Measurements from ENCODE around the gene CAMSAP1. TPM values are rescaled to one million over a fixed set of nuclear protein-coding genes. Genes with fewer than 3 reads are reported as not detected.
"Not testable (repeated sequence)": the region's sequence is repeated elsewhere in the genome, so short reads cannot be mapped to it uniquely, and the experiment has no call there.

Gene CAMSAP1
- total and polyA plus RNA-seq, 4 donors = 41.7 to 58.8 (median 45.0) TPM

DNA sequence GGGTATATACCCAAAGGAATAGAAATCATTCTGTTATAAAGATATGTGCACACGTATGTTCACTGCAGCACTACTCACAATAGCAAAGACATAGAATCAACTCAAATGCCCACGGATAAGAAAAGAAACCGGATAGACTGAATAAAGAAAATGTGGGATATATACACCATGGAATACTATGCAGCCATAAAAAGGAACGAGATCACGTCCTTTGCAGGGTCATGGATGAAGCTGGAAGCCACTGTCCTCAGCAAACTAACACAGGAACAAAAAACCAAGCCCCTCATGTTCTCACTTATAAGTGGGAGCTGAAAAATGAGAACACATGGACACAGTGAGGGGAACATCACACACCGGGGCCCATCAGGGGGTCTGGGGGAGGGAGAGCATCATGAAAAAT, 36.3 kb upstream of the CAMSAP1 start:
- WGBS (ENCODE audit: insufficient coverage) = no CpG with 5 or more reads among the region's 6 CpGs
- peaks cover 83% of the 10 kb centered on the region for H3K36me3 ChIP-seq (ENCODE audit: control insufficient read depth, insufficient read depth, low read length)
- H3K9me3 ChIP-seq (ENCODE audit: control insufficient read depth, insufficient read depth, low read length); DNase-seq (ENCODE audit: low read depth in 4 of 6, low spot score in 6 of 6); H3K4me3 ChIP-seq (ENCODE audit: low read depth, low read length); H3K27ac ChIP-seq (ENCODE audit: low read depth, low read length); H3K4me1 ChIP-seq (ENCODE audit: control insufficient read depth, insufficient read depth, low read length); H3K27me3 ChIP-seq (ENCODE audit: control insufficient read depth, insufficient read depth, low read length): not testable (repeated sequence)

DNA sequence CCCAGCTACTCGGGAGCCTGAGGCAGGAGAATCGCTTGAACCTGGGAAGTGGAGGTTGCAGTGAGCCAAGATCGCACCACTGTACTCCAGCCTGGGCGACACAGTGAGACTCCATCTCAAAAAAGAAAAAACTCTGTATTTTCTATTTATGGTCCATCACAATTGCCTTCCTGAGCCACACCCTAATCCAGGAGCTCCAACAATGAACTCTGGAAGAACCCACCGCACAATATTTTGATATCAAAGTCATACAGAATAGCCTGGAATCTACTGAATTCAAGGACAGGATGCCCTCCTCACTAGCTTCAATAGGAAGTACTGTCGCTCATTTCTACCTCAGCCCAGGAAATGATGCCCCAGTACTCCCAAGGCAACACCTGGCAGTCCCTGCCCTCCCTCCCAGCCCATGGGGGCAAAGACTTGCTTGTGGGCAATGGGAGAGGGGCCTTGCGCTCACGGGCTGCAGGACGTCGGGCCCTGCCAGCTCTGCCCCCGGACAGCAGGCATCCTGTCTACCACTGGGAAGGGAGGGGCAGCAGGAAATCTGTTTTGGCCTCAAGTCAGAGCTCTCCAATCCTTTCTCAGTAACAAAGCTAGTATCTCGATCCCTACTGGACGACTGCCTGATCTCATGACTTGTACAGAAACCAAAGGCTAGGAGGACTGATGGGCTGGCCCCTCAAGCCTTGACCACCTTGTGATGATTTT, 34.1 kb upstream of the CAMSAP1 start:
- Histone ChIP-seq H3K4me3 (ENCODE audit: low read depth, low read length) (no peak overlapping the region), H3K36me3 (ENCODE audit: control insufficient read depth, insufficient read depth, low read length) (peaks cover 85% of the 10 kb centered on the region), H3K27ac (ENCODE audit: low read depth, low read length) (no peak overlapping the region), H3K9me3 (ENCODE audit: control insufficient read depth, insufficient read depth, low read length) (no peaks in the 10 kb centered on the region), H3K27me3 (ENCODE audit: control insufficient read depth, insufficient read depth, low read length) (no peaks in the 10 kb centered on the region), H3K4me1 (ENCODE audit: control insufficient read depth, insufficient read depth, low read length) (no peaks in the 10 kb centered on the region)
- 98% methylated on average over 11 of the region's 13 CpGs for WGBS (ENCODE audit: insufficient coverage)
- no peak for DNase-seq (ENCODE audit: low read depth in 4 of 6, low spot score in 6 of 6)

DNA sequence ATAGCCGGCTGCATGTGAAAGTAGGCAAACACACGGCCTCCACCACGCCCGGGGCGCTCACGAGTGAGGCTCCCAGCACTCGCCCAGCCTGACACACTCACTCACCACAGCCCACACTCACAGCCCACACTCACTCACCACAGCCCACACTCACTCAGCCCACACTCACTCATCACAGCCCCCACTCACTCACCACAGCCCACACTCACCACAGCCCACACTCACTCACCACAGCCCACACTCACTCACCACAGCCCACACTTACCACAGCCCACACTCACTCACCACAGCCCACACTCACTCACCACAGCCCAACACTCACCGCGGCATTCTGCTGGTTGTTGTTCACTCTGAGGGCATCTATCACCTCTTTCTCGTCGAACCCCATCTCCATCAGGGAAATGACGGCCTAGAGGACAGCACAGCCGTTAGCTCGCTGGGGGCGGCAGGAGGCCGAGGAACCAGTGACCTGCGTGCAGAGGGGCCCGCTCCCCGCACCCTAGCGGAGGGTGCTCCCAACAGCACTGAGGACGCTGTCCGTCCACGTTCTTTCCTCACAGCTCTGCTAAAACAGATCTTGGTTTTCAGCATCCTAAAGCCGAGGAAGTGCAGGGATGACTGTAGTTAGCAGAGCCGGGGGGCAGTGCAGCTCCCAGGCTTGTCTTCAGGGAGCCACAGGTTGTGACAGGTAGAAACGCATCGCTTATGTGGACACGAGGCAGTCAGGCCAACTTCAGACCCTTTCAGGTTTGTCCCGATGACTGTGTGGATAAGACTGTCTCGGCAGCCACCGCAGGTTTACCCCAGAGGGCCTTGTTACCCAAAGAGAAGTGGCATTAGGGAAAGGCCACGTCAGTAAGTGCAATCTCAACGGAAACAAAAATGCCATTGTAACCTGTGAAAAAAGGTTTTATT, 32.3 kb upstream of the CAMSAP1 start:
- DNase-seq (ENCODE audit: low read depth in 4 of 6, low spot score in 6 of 6) = no peak
- no peaks in the 10 kb centered on the region for H3K27me3 ChIP-seq (ENCODE audit: control insufficient read depth, insufficient read depth, low read length)
- no peaks in the 10 kb centered on the region for H3K4me1 ChIP-seq (ENCODE audit: control insufficient read depth, insufficient read depth, low read length)
- WGBS (ENCODE audit: insufficient coverage) = 94% methylated on average over 32 of the region's 33 CpGs
- no peak overlapping the region for H3K4me3 ChIP-seq (ENCODE audit: low read depth, low read length)
- no peak overlapping the region for H3K27ac ChIP-seq (ENCODE audit: low read depth, low read length)
- no peaks in the 10 kb centered on the region for H3K9me3 ChIP-seq (ENCODE audit: control insufficient read depth, insufficient read depth, low read length)
- H3K36me3 ChIP-seq (ENCODE audit: control insufficient read depth, insufficient read depth, low read length) = peaks cover 83% of the 10 kb centered on the region

DNA sequence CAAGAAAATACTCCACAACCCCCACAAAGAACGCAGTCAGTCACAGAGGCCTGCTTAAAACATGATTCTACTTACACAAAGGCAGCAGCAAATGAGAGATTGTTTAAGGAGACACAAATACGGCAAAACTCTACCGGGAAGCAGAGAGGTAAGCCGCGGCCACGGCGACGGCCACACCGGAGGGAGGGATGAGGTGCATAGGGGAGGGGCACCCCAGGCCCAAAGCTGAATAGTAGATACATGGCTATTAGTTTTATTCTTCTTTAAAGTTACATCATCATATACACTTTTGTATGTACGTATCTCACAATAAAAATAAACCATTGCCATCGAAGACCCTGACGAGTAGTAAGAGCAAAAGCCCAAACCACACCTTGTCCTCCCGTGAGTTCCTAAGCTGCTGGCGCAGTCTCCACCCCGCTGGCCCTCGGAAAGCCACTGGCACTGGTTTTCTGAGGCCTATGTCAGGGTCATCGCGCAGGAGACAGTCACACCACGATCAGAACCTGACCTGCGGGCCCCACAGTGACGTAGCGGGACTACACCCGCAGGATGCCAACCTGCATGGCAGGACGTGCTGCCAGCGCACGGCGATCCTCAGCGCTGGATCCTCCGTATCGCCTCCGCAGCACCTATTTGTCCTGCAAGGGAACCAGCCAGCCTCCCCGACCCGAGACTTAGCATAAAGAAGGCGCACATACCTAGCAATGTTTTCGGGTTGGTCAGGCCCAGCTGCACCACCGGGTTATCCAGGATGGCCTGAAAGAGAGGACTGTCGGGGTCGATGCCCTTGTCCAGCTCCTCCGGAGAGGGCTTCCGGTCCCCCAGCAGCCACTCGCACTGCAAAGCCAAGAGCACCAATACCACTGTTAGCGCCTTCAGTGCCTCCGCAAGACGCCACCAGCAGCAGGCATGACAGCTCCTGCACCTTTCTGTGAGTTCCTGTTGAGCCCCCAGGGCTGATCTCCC, 30.5 kb upstream of the CAMSAP1 start:
- Histone ChIP-seq H3K27ac (ENCODE audit: low read depth, low read length) (no peak overlapping the region), H3K9me3 (ENCODE audit: control insufficient read depth, insufficient read depth, low read length) (no peaks in the 10 kb centered on the region), H3K27me3 (ENCODE audit: control insufficient read depth, insufficient read depth, low read length) (no peaks in the 10 kb centered on the region), H3K4me1 (ENCODE audit: control insufficient read depth, insufficient read depth, low read length) (no peaks in the 10 kb centered on the region), H3K4me3 (ENCODE audit: low read depth, low read length) (no peak overlapping the region), H3K36me3 (ENCODE audit: control insufficient read depth, insufficient read depth, low read length) (peaks cover 85% of the 10 kb centered on the region)
- 97% methylated on average over 35 of the region's 44 CpGs for WGBS (ENCODE audit: insufficient coverage)
- no peak for DNase-seq (ENCODE audit: low read depth in 4 of 6, low spot score in 6 of 6)

DNA sequence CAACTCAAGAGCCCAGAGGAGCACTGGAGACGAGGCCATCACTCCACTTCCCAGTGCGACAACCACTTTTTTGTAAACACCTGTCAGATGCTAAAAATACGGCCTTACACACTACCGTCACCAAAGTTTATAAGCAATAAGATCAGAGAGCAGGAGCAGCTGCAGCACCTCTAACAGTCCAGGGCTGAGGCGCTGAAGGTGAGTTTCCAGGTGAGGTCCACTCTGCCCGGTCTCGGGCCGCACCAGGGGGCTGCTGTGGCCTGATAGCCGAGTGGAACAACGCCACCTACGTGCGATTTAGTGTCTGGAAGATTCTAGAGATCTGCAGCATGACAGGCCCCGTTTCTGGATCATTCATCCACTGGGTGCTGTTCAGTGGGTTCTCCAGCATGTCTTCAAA, 25.8 kb upstream of the CAMSAP1 start:
- 91% methylated on average over 13 of the region's 13 CpGs for WGBS (ENCODE audit: insufficient coverage)
- Histone ChIP-seq H3K4me3 (ENCODE audit: low read depth, low read length) (no peak overlapping the region), H3K9me3 (ENCODE audit: control insufficient read depth, insufficient read depth, low read length) (no peaks in the 10 kb centered on the region), H3K4me1 (ENCODE audit: control insufficient read depth, insufficient read depth, low read length) (no peaks in the 10 kb centered on the region), H3K27me3 (ENCODE audit: control insufficient read depth, insufficient read depth, low read length) (no peaks in the 10 kb centered on the region), H3K36me3 (ENCODE audit: control insufficient read depth, insufficient read depth, low read length) (peaks cover 88% of the 10 kb centered on the region), H3K27ac (ENCODE audit: low read depth, low read length) (no peak overlapping the region)
- no peak for DNase-seq (ENCODE audit: low read depth in 4 of 6, low spot score in 6 of 6)

DNA sequence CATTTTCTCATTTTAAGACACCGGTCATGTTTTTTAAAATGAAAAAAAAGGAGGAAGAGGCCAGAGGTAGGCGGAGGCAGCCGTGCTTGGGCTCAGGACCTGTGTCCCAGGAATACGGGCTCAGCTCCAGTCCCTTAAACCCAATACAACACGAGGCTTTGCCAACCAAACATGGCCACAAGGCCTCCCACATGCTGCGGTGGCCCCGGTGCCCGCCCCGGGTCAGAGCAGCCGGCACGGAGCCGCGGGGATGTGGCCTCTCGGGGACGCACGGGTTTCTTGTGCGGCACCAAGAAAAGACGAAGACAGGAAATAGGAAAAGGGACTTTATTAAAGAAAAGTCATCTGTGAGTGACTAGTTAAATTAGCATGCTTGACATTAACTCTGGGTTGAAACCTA, 25.3 kb upstream of the CAMSAP1 start:
- no peak overlapping the region for H3K4me3 ChIP-seq (ENCODE audit: low read depth, low read length)
- no peaks in the 10 kb centered on the region for H3K9me3 ChIP-seq (ENCODE audit: control insufficient read depth, insufficient read depth, low read length)
- H3K36me3 ChIP-seq (ENCODE audit: control insufficient read depth, insufficient read depth, low read length) = peaks cover 88% of the 10 kb centered on the region
- H3K27ac ChIP-seq (ENCODE audit: low read depth, low read length) = no peak overlapping the region
- WGBS (ENCODE audit: insufficient coverage) = 98% methylated on average over 7 of the region's 18 CpGs
- no peaks in the 10 kb centered on the region for H3K4me1 ChIP-seq (ENCODE audit: control insufficient read depth, insufficient read depth, low read length)
- no peak for DNase-seq (ENCODE audit: low read depth in 4 of 6, low spot score in 6 of 6)
- H3K27me3 ChIP-seq (ENCODE audit: control insufficient read depth, insufficient read depth, low read length) = no peaks in the 10 kb centered on the region

DNA sequence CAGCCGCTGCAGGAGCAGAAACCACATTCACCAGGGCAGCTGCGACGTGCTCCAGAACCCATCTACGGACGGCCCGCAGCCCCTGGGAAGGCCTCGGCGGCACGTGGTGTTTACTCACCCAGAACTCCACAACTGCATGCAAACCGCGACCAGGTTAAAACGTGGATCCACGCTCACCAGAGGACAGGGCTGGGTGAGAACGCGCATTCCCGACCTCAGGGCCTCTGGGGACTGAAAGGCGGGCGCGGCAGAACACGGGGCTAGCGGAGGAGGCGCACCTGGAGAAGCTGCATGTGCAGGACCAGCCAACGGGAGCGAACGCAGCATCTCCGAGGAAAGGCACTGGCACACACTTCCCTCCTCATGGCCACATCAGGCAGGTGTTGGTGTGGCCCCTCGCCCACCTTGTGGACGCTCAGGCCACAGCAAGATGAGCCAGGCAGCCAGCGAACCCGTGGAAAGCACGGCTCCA, 24.0 kb upstream of the CAMSAP1 start:
- no peaks in the 10 kb centered on the region for H3K9me3 ChIP-seq (ENCODE audit: control insufficient read depth, insufficient read depth, low read length)
- H3K27ac ChIP-seq (ENCODE audit: low read depth, low read length) = no peak overlapping the region
- 89% methylated on average over 31 of the region's 31 CpGs for WGBS (ENCODE audit: insufficient coverage)
- H3K4me3 ChIP-seq (ENCODE audit: low read depth, low read length) = no peak overlapping the region
- H3K27me3 ChIP-seq (ENCODE audit: control insufficient read depth, insufficient read depth, low read length) = no peaks in the 10 kb centered on the region
- H3K4me1 ChIP-seq (ENCODE audit: control insufficient read depth, insufficient read depth, low read length) = no peaks in the 10 kb centered on the region
- H3K36me3 ChIP-seq (ENCODE audit: control insufficient read depth, insufficient read depth, low read length) = peaks cover 88% of the 10 kb centered on the region
- no peak for DNase-seq (ENCODE audit: low read depth in 4 of 6, low spot score in 6 of 6)

DNA sequence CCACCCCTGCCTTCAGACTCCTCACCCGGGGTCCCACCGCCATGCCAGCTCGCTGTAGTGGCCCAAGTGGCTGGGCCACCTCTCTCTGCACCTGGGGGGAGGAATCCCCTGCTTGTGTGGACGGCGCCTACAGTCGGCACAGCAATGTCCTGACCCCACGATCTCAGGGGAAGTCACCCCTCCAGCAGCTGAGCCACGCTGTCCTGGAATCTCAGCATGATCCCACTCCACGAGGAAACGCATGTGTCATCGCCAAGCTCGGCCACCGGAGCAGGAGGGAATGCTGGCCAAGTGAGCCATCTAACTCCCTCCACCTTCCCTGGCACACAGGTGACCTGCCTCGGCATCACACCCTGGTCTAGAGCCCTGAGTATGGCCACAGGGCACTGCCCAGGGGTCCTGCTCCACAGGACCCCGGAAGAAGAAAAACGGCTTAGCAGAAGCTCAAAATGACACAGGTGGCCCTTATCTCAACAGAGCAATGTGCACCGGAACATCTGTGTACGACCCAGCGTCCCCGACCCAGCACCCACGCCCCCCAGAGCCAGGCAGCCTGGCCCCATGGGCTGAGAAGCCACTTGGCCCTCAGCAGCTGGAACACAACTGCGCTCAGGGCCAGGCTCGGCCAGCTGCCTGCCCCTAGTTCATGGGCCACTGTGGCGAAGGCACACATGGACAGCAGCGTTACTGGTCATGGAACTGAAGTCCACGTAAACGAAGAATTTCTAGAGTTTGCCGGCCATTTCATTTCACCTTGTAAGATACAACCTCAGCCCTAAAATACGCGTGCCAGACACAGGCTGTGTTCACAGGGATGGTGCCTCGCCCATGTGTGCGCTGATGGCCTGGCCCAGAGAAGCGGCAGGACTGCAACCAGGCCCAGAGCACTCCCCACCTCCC, 23.4 kb upstream of the CAMSAP1 start:
- Histone ChIP-seq H3K27ac (ENCODE audit: low read depth, low read length) (no peak overlapping the region), H3K27me3 (ENCODE audit: control insufficient read depth, insufficient read depth, low read length) (no peaks in the 10 kb centered on the region), H3K36me3 (ENCODE audit: control insufficient read depth, insufficient read depth, low read length) (peaks cover 87% of the 10 kb centered on the region), H3K4me1 (ENCODE audit: control insufficient read depth, insufficient read depth, low read length) (no peaks in the 10 kb centered on the region), H3K4me3 (ENCODE audit: low read depth, low read length) (no peak overlapping the region), H3K9me3 (ENCODE audit: control insufficient read depth, insufficient read depth, low read length) (no peaks in the 10 kb centered on the region)
- WGBS (ENCODE audit: insufficient coverage) = 95% methylated on average over 27 of the region's 33 CpGs
- no peak for DNase-seq (ENCODE audit: low read depth in 4 of 6, low spot score in 6 of 6)
